Hepatocyte (in vitro differentiated cells): ENCODE data around the gene GLB1L2. TPM values are rescaled to one million over a fixed set of nuclear protein-coding genes. Genes with fewer than 3 reads are reported as not detected.

Experiments
- DNase-seq: peaks from one replicate; pipeline ENCODE4 v3.0.0-alpha.2; 2016; ENCODE audit warnings: low spot score
- H2AFZ ChIP-seq: fragments of 200-600 bp; sonication (generic); 2 replicates; pipeline ENCODE4 v1.6.0; 2016; ENCODE audit warnings: antibody characterized with exemption, mild to moderate bottlenecking
- H3K27ac ChIP-seq: fragments of 200-600 bp; sonication (generic); 2 replicates; pipeline ENCODE4 v1.5.1; 2016; ENCODE audit warnings: mild to moderate bottlenecking
- H3K27me3 ChIP-seq: fragments of 200-600 bp; sonication (generic); 2 replicates; pipeline ENCODE4 v1.6.1; 2016
- H3K36me3 ChIP-seq: fragments of 200-600 bp; sonication (generic); replicated peaks from 2 replicates; pipeline ENCODE4 v1.5.1; 2016; ENCODE audit warnings: low read depth; ENCODE audit not compliant: insufficient read depth
- H3K4me1 ChIP-seq: fragments of 200-600 bp; sonication (generic); 2 replicates; pipeline ENCODE4 v1.5.1; 2016; ENCODE audit warnings: mild to moderate bottlenecking, moderate library complexity; ENCODE audit not compliant: insufficient read depth
- H3K4me2 ChIP-seq: fragments of 200-600 bp; sonication (generic); 2 replicates; pipeline ENCODE4 v1.6.0; 2016
- H3K4me3 ChIP-seq: fragments of 200-600 bp; sonication (generic); 2 replicates; pipeline ENCODE4 v1.5.1; 2016; ENCODE audit warnings: mild to moderate bottlenecking
- H3K79me2 ChIP-seq: fragments of 200-600 bp; sonication (generic); 2 replicates; pipeline ENCODE4 v1.6.0; 2017; ENCODE audit warnings: mild to moderate bottlenecking
- H3K9me2 ChIP-seq: fragments of 200-600 bp; sonication (generic); replicated peaks from 2 replicates; pipeline ENCODE4 v1.6.0; 2017; ENCODE audit warnings: mild to moderate bottlenecking; ENCODE audit not compliant: insufficient read depth
- H3K9me3 ChIP-seq: fragments of 200-600 bp; sonication (generic); 2 replicates; pipeline ENCODE4 v1.5.1; 2016; ENCODE audit warnings: low read depth, mild to moderate bottlenecking
- H4K20me1 ChIP-seq: fragments of 200-600 bp; sonication (generic); 2 replicates; pipeline ENCODE4 v1.6.0; 2016; ENCODE audit warnings: mild to moderate bottlenecking; ENCODE audit not compliant: insufficient read depth, poor library complexity, severe bottlenecking
- EZH2 ChIP-seq: fragments of 200-600 bp; sonication (generic); IDR thresholded peaks from 2 replicates; pipeline ENCODE4 v1.6.1; 2016; ENCODE audit warnings: antibody characterized with exemption, mild to moderate bottlenecking, borderline replicate concordance
- EZH2phosphoT487 ChIP-seq: fragments of 200-600 bp; sonication (generic); IDR thresholded peaks from one replicate; pipeline ENCODE4 v1.6.1; 2018; ENCODE audit warnings: antibody characterized with exemption, mild to moderate bottlenecking, low read depth, moderate library complexity; ENCODE audit not compliant: unreplicated experiment, severe bottlenecking
- WGBS: methylation state at CpG from one replicate; pipeline ENCODE4 v1.1.6; 2016; ENCODE audit warnings: low lambda C conversion rate; ENCODE audit errors: missing lambda C conversion rate; 5-methylcytosine and 5-hydroxymethylcytosine counted together
- polyA plus RNA-seq: library from polyadenylated mRNA; unstranded; fragments of >200 nt; fragmentation: Nextera tagmentation; extraction: Ambion mirVana; gene quantifications from 2 replicates; pipeline ENCODE4 v1.2.1, GENCODE V29; 2016
- total RNA-seq: library from RNA; depleted of rRNA; stranded (reverse); fragments of >200 nt; gene quantifications from 2 replicates; pipeline ENCODE4 v1.2.3, GENCODE V29; 2014
- TF ChIP-seq, protein P1 (sequence below): fragments of 200-600 bp; sonication (generic); IDR thresholded peaks from 2 replicates; pipeline ENCODE4 v1.5.1; 2016; ENCODE audit warnings: antibody characterized with exemption, mild to moderate bottlenecking; ENCODE audit not compliant: poor library complexity

The GLB1L2 gene
- total and polyA plus RNA-seq, 2 experiments from 2014 or later, result 3.3 to 3.7 TPM

GRCh38 chr11:134337051-134337450, 5.3 kb downstream of the GLB1L2 start:
- H3K79me2 ChIP-seq, result no peaks in the 10 kb centered on the region
- H3K9me2 ChIP-seq, result no peaks in the 10 kb centered on the region
- H4K20me1 ChIP-seq, result no peaks in the 10 kb centered on the region
- H3K27me3 ChIP-seq, result peaks cover 11% of the 10 kb centered on the region
- no peak overlapping the region for H2AFZ ChIP-seq
- no peaks in the 10 kb centered on the region for H3K9me3 ChIP-seq
- H3K4me2 ChIP-seq, result no peak overlapping the region
- DNase-seq, result no peak
- no peak overlapping the region for H3K4me3 ChIP-seq
- no peaks in the 10 kb centered on the region for H3K4me1 ChIP-seq
- H3K36me3 ChIP-seq, result no peaks in the 10 kb centered on the region
- H3K27ac ChIP-seq, result no peak overlapping the region
- TF ChIP-seq EZH2 (no peak), EZH2phosphoT487 (no peak)
- TF ChIP-seq, protein P1, sequence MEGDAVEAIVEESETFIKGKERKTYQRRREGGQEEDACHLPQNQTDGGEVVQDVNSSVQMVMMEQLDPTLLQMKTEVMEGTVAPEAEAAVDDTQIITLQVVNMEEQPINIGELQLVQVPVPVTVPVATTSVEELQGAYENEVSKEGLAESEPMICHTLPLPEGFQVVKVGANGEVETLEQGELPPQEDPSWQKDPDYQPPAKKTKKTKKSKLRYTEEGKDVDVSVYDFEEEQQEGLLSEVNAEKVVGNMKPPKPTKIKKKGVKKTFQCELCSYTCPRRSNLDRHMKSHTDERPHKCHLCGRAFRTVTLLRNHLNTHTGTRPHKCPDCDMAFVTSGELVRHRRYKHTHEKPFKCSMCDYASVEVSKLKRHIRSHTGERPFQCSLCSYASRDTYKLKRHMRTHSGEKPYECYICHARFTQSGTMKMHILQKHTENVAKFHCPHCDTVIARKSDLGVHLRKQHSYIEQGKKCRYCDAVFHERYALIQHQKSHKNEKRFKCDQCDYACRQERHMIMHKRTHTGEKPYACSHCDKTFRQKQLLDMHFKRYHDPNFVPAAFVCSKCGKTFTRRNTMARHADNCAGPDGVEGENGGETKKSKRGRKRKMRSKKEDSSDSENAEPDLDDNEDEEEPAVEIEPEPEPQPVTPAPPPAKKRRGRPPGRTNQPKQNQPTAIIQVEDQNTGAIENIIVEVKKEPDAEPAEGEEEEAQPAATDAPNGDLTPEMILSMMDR, result no peak
- WGBS, result 96% methylated on average over 4 of the region's 4 CpGs

DNA sequence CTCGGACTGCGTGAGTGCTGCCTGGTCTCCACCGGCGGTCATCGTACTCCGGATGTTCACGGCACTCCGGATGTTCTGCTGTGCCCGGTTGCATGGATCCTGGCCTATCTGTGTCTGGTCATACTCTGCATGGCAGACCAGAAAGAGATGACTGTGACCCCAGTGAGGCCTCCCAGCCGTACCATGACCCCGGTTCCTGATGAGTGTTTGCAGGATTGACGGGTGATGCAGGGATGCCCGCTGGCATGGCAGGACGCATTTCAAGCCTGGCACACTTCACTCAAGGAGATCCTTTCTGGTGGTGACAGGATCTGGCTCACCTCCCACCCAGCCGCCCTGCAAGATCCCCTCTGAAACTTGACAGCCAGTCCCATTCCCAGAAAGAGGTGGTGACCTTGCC, 6.3 kb downstream of the GLB1L2 start:
- Histone ChIP-seq H3K9me2 (no peaks in the 10 kb centered on the region), H3K9me3 (no peaks in the 10 kb centered on the region), H3K4me1 (no peaks in the 10 kb centered on the region), H3K27ac (no peak overlapping the region), H3K36me3 (no peaks in the 10 kb centered on the region), H3K27me3 (peaks cover 4% of the 10 kb centered on the region), H3K4me2 (no peak overlapping the region), H4K20me1 (no peaks in the 10 kb centered on the region), H3K79me2 (no peaks in the 10 kb centered on the region), H3K4me3 (no peak overlapping the region), H2AFZ (no peak overlapping the region)
- TF ChIP-seq EZH2, result no peak
- TF ChIP-seq, protein P1, result no peak
- TF ChIP-seq EZH2phosphoT487, result no peak
- 94% methylated on average over 15 of the region's 15 CpGs for WGBS
- no peak for DNase-seq

GRCh38 chr11:134338654-134339053, 6.9 kb downstream of the GLB1L2 start:
- TF ChIP-seq, protein P1, result no peak
- TF ChIP-seq EZH2phosphoT487, result no peak
- no peak for TF ChIP-seq EZH2
- 92% methylated on average over 7 of the region's 7 CpGs for WGBS
- H3K9me2 ChIP-seq, result no peaks in the 10 kb centered on the region
- no peaks in the 10 kb centered on the region for H3K36me3 ChIP-seq
- no peaks in the 10 kb centered on the region for H3K9me3 ChIP-seq
- no peaks in the 10 kb centered on the region for H3K79me2 ChIP-seq
- H3K27ac ChIP-seq, result no peak overlapping the region
- H3K27me3 ChIP-seq, result no peaks in the 10 kb centered on the region
- DNase-seq, result no peak
- H3K4me1 ChIP-seq, result no peaks in the 10 kb centered on the region
- H3K4me3 ChIP-seq, result no peak overlapping the region
- H4K20me1 ChIP-seq, result no peaks in the 10 kb centered on the region
- H2AFZ ChIP-seq, result no peak overlapping the region
- no peak overlapping the region for H3K4me2 ChIP-seq

- DNase-seq, result no peak
Observed at GRCh38 chr11:134339756-134340155, 8.0 kb downstream of the GLB1L2 start.

More at GRCh38 chr11:134339756-134340155, 8.0 kb downstream of the GLB1L2 start:
- Histone ChIP-seq H3K9me3 (no peaks in the 10 kb centered on the region), H4K20me1 (no peaks in the 10 kb centered on the region), H3K4me1 (no peaks in the 10 kb centered on the region), H2AFZ (no peak overlapping the region), H3K79me2 (no peaks in the 10 kb centered on the region), H3K9me2 (no peaks in the 10 kb centered on the region), H3K4me3 (no peak overlapping the region), H3K27me3 (no peaks in the 10 kb centered on the region), H3K4me2 (no peak overlapping the region), H3K27ac (no peak overlapping the region), H3K36me3 (no peaks in the 10 kb centered on the region)
- TF ChIP-seq EZH2phosphoT487 (no peak), EZH2 (no peak)
- TF ChIP-seq, protein P1, result no peak
- 73% methylated on average over 4 of the region's 4 CpGs for WGBS
